ENCODE measurements around the gene SLC8A1.

DNA sequence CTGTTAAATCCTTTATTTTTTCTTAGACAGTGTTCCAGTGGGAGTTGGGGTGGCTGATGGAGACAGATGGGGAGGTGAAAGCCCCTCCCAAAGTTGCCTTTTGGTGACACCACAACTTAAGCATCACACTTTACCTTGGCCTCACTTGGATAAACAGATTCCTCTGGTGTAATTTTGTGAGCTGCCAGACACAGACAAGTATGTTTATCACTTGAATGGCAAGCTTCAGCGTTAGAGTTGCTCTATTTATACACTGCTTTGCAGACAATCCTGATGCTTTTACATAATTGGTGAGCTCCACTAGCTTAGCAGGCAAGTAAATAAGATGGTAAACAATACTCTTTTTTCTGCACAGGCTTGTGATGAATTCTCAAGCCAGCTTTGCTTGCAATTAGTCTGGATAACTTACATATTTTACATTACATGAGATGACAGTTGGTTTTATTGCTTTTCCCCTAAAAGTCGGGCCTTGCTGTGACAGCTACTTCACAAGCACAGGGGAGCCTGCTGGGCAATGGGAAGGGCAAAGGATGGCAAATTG lies 226.2 kb downstream of the SLC8A1 start:
- TF ChIP-seq, protein P1, sequence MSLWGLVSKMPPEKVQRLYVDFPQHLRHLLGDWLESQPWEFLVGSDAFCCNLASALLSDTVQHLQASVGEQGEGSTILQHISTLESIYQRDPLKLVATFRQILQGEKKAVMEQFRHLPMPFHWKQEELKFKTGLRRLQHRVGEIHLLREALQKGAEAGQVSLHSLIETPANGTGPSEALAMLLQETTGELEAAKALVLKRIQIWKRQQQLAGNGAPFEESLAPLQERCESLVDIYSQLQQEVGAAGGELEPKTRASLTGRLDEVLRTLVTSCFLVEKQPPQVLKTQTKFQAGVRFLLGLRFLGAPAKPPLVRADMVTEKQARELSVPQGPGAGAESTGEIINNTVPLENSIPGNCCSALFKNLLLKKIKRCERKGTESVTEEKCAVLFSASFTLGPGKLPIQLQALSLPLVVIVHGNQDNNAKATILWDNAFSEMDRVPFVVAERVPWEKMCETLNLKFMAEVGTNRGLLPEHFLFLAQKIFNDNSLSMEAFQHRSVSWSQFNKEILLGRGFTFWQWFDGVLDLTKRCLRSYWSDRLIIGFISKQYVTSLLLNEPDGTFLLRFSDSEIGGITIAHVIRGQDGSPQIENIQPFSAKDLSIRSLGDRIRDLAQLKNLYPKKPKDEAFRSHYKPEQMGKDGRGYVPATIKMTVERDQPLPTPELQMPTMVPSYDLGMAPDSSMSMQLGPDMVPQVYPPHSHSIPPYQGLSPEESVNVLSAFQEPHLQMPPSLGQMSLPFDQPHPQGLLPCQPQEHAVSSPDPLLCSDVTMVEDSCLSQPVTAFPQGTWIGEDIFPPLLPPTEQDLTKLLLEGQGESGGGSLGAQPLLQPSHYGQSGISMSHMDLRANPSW (CRISPR knock-in tag; IDR thresholded peaks at IDR 0.05; ENCODE audit: borderline replicate concordance), result no peak
- no peak for TF ChIP-seq RORA (CRISPR knock-in tag; IDR thresholded peaks at IDR 0.05)
- no peak for TF ChIP-seq ZSCAN29 (CRISPR knock-in tag; conservative IDR thresholded peaks at IDR 0.05)
- TF ChIP-seq CTCF (CRISPR knock-in tag; IDR thresholded peaks at IDR 0.05), result no peak
- TF ChIP-seq, protein P2, sequence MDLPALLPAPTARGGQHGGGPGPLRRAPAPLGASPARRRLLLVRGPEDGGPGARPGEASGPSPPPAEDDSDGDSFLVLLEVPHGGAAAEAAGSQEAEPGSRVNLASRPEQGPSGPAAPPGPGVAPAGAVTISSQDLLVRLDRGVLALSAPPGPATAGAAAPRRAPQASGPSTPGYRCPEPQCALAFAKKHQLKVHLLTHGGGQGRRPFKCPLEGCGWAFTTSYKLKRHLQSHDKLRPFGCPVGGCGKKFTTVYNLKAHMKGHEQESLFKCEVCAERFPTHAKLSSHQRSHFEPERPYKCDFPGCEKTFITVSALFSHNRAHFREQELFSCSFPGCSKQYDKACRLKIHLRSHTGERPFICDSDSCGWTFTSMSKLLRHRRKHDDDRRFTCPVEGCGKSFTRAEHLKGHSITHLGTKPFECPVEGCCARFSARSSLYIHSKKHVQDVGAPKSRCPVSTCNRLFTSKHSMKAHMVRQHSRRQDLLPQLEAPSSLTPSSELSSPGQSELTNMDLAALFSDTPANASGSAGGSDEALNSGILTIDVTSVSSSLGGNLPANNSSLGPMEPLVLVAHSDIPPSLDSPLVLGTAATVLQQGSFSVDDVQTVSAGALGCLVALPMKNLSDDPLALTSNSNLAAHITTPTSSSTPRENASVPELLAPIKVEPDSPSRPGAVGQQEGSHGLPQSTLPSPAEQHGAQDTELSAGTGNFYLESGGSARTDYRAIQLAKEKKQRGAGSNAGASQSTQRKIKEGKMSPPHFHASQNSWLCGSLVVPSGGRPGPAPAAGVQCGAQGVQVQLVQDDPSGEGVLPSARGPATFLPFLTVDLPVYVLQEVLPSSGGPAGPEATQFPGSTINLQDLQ (CRISPR knock-in tag; IDR thresholded peaks at IDR 0.05), result no peak
